LNCaP clone FGC (cell line): ENCODE data around the gene NUDT3.

Source experiments
- DNase-seq: peaks from one replicate; pipeline ENCODE4 v3.0.0-alpha.2; 2011; ENCODE audit warnings: low read depth
- H3K4me3 ChIP-seq: 2 replicates; pipeline ENCODE4 v1.5.1; 2011; ENCODE audit warnings: mild to moderate bottlenecking, low read depth, low read length, control low read depth
- TF ChIP-seq, protein P1 (sequence below): IDR thresholded peaks from 2 replicates; pipeline ENCODE4 v1.5.1; 2012; ENCODE audit warnings: mild to moderate bottlenecking; ENCODE audit not compliant: control insufficient read depth, insufficient read depth; ENCODE audit errors: extremely low read depth

The NUDT3 gene

DNA sequence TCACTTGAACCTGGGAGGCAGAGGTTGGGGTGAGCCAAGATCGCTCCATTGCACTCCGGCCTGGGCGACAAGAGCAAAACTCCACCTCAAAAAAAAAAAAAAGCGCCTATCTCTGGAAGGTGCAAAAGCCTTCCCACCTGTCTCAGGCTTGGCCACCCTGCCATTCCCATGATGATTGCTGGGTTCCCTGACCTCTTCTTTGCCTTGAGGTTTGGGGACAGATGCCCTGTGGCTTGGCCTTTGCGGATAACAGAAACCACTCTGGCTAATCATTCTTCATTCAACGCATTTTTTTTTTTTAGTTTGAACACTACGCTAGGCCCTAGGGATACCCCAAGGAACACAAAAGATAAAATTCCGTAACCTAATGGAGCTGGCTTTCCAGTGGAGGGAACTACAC lies 162.6 kb downstream of the NUDT3 start:
- DNase-seq = no peak
- TF ChIP-seq, protein P1, sequence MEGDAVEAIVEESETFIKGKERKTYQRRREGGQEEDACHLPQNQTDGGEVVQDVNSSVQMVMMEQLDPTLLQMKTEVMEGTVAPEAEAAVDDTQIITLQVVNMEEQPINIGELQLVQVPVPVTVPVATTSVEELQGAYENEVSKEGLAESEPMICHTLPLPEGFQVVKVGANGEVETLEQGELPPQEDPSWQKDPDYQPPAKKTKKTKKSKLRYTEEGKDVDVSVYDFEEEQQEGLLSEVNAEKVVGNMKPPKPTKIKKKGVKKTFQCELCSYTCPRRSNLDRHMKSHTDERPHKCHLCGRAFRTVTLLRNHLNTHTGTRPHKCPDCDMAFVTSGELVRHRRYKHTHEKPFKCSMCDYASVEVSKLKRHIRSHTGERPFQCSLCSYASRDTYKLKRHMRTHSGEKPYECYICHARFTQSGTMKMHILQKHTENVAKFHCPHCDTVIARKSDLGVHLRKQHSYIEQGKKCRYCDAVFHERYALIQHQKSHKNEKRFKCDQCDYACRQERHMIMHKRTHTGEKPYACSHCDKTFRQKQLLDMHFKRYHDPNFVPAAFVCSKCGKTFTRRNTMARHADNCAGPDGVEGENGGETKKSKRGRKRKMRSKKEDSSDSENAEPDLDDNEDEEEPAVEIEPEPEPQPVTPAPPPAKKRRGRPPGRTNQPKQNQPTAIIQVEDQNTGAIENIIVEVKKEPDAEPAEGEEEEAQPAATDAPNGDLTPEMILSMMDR = no peak
- H3K4me3 ChIP-seq = no peak overlapping the region
